Uterus (tissue), 4 donors: ENCODE measurements around the gene TSPAN18. TPM values are rescaled to one million over a fixed set of nuclear protein-coding genes. Genes with fewer than 3 reads are reported as not detected.

Experiments
- DNase-seq, 2 donors: peaks; one replicate each; pipeline ENCODE4 v3.0.0-alpha.2; 2019 to 2020
- H3K27ac ChIP-seq, 2 donors: fragments of 200-600 bp; sonication (generic); 1 replicate in 1 of 2; 2 replicates in 1 of 2; pipeline ENCODE4 v1.5.1; 2016 to 2018
- H3K27me3 ChIP-seq, 2 donors: fragments of 200-600 bp; sonication (generic); one replicate each; pipeline ENCODE4 v1.5.1; 2018 to 2019; ENCODE audit warnings: control low read depth in 1 of 2
- H3K36me3 ChIP-seq, 2 donors: fragments of 200-600 bp; sonication (generic); one replicate each; pipeline ENCODE4 v1.5.1; 2019; ENCODE audit warnings: control low read depth in 1 of 2
- H3K4me1 ChIP-seq, 2 donors: fragments of 200-600 bp; sonication (generic); one replicate each; pipeline ENCODE4 v1.5.1; 2018 to 2019; ENCODE audit warnings: control low read depth in 1 of 2
- H3K4me3 ChIP-seq, 2 donors: fragments of 200-600 bp; sonication (generic); 1 replicate in 1 of 2; 2 replicates in 1 of 2; pipeline ENCODE4 v1.5.1; 2018 to 2019; ENCODE audit warnings: mild to moderate bottlenecking in 1 of 2
- H3K9me3 ChIP-seq, 2 donors: fragments of 200-600 bp; sonication (generic); one replicate each; pipeline ENCODE4 v1.5.1; 2019; ENCODE audit warnings: control low read depth in 1 of 2
- CTCF ChIP-seq, 4 experiments: fragments of 200-600 bp in 2 of 4; fragments of 450-650 bp in 2 of 4; sonication (generic) in 2 of 4; IDR thresholded peaks; one replicate each; pipeline ENCODE4 v1.5.1; 2016 to 2019; ENCODE audit warnings: antibody characterized with exemption in 4 of 4, mild to moderate bottlenecking in 2 of 4, moderate library complexity in 1 of 4
- POLR2A ChIP-seq, 2 donors: fragments of 450-650 bp; IDR thresholded peaks; one replicate each; pipeline ENCODE4 v1.6.1; 2016; ENCODE audit warnings: antibody characterized with exemption in 2 of 2, mild to moderate bottlenecking in 1 of 2, moderate library complexity in 1 of 2
- intact Hi-C: fragments of 100-400 bp; cut with DNase I; formaldehyde crosslinking; loops from one replicate; pipeline ENCODE4 v1.15.1; 2023; ENCODE audit warnings: low total_unique reads
- total RNA-seq, 4 donors: library from RNA; depleted of rRNA in 3 of 4; stranded (reverse); fragments of >200 nt in 3 of 4; gene quantifications; one replicate each; pipeline versions ENCODE4 v1.1.0 to v1.2.4, GENCODE V29; 2014 to 2023
- donor health status: DM: yes; HTN: yes; CAD: no.

Gene TSPAN18
- total RNA-seq, 4 donors from 2014 or later: 1.2 to 117 (median 20.1) TPM

DNA sequence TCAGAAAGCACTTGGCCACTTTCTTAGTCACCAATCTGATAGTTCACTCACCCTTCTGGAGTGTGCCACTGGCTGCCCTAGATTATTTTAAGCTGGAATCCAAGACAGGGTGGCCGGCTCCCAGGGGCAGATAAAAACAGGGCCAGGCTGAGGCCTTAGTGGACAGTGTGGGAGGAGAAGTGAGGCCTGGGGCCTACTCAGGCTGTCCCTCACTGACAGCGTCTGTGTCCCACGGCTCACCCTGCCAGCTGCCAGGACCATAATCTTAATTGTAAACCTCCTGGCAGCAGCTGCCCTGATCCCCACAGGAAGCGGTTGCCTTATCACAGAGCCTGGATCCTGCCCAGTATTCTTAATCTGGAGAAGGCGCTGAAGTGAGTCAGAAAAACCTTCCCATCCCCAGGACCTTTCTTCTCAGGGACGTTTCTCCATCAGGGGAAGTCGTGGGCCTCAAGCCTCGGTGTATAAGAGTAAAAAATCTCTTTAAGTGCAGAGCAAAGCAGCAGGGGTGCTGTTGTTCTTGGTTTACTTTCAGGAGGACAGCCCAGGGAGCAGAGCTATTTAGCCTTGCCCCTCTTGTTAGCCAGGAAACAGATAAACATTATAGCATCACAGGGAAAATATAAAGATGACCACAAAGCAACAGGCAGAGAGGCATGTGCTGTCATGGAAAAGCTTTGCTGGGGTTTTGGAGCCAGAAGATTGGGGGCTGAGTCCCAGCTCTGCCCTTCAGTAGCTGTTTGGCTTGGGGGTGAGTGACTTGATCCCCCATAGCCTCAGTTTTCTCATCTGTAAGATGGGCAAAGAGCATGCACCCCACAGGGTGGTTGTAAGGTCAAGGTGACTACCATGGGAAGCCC lies 39.6 kb downstream of the TSPAN18 start:
- no peaks in the 10 kb centered on the region for H3K9me3 ChIP-seq
- H3K27me3 ChIP-seq: no peaks in the 10 kb centered on the region
- H3K4me1 ChIP-seq: peaks cover 0 to 14% of the 10 kb centered on the region in 2 donors
- DNase-seq: peak; percentile 56 to 74
- no peaks in the 10 kb centered on the region for H3K36me3 ChIP-seq
- intact Hi-C loops: no loop called here
- peak overlapping the region; percentile 84 to 87 for H3K27ac ChIP-seq
- no peak for TF ChIP-seq POLR2A (IDR thresholded peaks at IDR 0.05)
- no peak for TF ChIP-seq CTCF (IDR thresholded peaks at IDR 0.05)
- H3K4me3 ChIP-seq: no peak overlapping the region

DNA sequence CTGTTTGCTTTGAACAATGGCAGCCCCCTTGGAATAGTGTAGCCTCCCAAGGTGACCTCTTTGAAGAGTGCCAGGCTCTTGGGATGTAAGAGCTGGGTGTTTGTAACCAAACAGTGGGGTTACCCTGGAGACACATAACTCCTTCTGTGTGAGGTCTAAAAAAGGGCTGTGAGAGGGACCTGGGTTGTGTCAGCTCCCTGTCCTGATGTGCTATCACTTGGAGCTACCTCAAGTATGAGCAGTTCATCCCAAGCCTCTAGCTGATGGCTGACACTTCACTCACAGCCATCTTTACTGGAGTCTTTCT lies 40.2 kb downstream of the TSPAN18 start:
- H3K36me3 ChIP-seq: no peaks in the 10 kb centered on the region
- H3K4me3 ChIP-seq: no peak overlapping the region
- H3K27me3 ChIP-seq: no peaks in the 10 kb centered on the region
- TF ChIP-seq POLR2A (IDR thresholded peaks at IDR 0.05) (no peak), CTCF (IDR thresholded peaks at IDR 0.05) (no peak)
- peak; percentile 35 to 52 for DNase-seq
- H3K27ac ChIP-seq: peak overlapping the region; percentile 84 to 87
- peaks cover 0 to 8% of the 10 kb centered on the region in 2 donors for H3K4me1 ChIP-seq
- intact Hi-C loops: no loop called here
- no peaks in the 10 kb centered on the region for H3K9me3 ChIP-seq

GRCh38 chr11:44767421-44767820 lies 40.7 kb downstream of the TSPAN18 start:
- Histone ChIP-seq H3K9me3 (no peaks in the 10 kb centered on the region), H3K36me3 (no peaks in the 10 kb centered on the region), H3K4me3 (no peak overlapping the region), H3K27me3 (no peaks in the 10 kb centered on the region), H3K27ac (peak overlapping the region; percentile 84 to 87), H3K4me1 (peaks cover 0 to 8% of the 10 kb centered on the region in 2 donors)
- DNase-seq: peak in 1 of 2 donors; percentile 10
- intact Hi-C loops: no loop called here
- TF ChIP-seq POLR2A (IDR thresholded peaks at IDR 0.05): no peak
- TF ChIP-seq CTCF (IDR thresholded peaks at IDR 0.05): no peak

DNA sequence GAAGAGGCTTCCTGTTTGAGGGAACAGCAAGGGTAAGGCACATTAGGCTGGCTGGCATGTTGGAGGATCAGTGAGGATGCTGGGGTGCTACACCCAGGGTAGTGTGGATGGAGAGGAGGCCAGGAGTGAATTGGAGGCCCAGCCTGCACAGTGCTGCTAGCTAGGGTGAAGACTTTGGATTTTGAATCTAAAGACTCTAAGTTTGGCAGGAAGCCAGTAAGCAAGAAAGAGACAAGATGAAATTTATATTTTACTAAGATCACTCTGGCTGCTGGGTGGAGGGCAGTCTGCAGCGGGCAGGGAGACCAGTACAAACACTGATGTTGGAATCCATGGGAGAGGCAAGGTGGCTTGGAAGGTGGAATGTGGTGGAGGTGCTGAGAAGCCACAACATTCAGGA lies 43.6 kb downstream of the TSPAN18 start:
- Histone ChIP-seq H3K4me1 (peaks cover 0 to 20% of the 10 kb centered on the region in 2 donors), H3K4me3 (no peak overlapping the region), H3K27me3 (no peaks in the 10 kb centered on the region), H3K9me3 (no peaks in the 10 kb centered on the region), H3K36me3 (no peaks in the 10 kb centered on the region), H3K27ac (peak overlapping the region in 1 of 2 donors; percentile 43)
- TF ChIP-seq CTCF (IDR thresholded peaks at IDR 0.05): no peak
- TF ChIP-seq POLR2A (IDR thresholded peaks at IDR 0.05): no peak
- peak; percentile 5 to 7 for DNase-seq
- intact Hi-C loops: no loop called here

- no peaks in the 10 kb centered on the region for H3K9me3 ChIP-seq
- no peak overlapping the region for H3K4me3 ChIP-seq
- H3K36me3 ChIP-seq: no peaks in the 10 kb centered on the region
- H3K27ac ChIP-seq: peak overlapping the region in 1 of 2 donors; percentile 43
- peaks cover 0 to 17% of the 10 kb centered on the region in 2 donors for H3K4me1 ChIP-seq
- intact Hi-C loops: no loop called here
- DNase-seq: peak in 1 of 2 donors; percentile 0
- no peaks in the 10 kb centered on the region for H3K27me3 ChIP-seq
- TF ChIP-seq POLR2A (IDR thresholded peaks at IDR 0.05) (no peak), CTCF (IDR thresholded peaks at IDR 0.05) (no peak)
Observed at GRCh38 chr11:44771252-44771734, 44.5 kb downstream of the TSPAN18 start.
